GM18508 (cell line): ENCODE results near the gene SLC2A6.

Source experiments
- ATAC-seq: cut with Tn5 transposase; IDR thresholded peaks from one replicate; pipeline ENCODE4 v1.9.1; 2021; ENCODE audit warnings: moderate number of reproducible peaks; ENCODE audit not compliant: insufficient read depth, unreplicated experiment

Gene SLC2A6

GRCh38 chr9:133478851-133479711, at the start of gene SLC2A6:
Gene SLC2A6, minus strand, starts transcription at chr9:133479099. Its CDS starts 40 bp downstream, at chr9:133479059.
- no peak for ATAC-seq

GRCh38 chr9:133528001-133528875, 49.3 kb upstream of the SLC2A6 start:
- no peak for ATAC-seq

GRCh38 chr9:133527444-133527920, 48.6 kb upstream of the SLC2A6 start:
- ATAC-seq: no peak

- no peak for ATAC-seq
Observed at GRCh38 chr9:133526721-133527321, 47.9 kb upstream of the SLC2A6 start.

GRCh38 chr9:133525677-133526076, 46.8 kb upstream of the SLC2A6 start:
- no peak for ATAC-seq

- no peak for ATAC-seq
Observed at GRCh38 chr9:133524679-133525228, 45.9 kb upstream of the SLC2A6 start, which contains the start of gene MYMK. Gene MYMK, minus strand, starts transcription at chr9:133524959. Its CDS starts 115 bp downstream, at chr9:133524844.

- no peak for ATAC-seq
Observed at GRCh38 chr9:133524146-133524545, 45.2 kb upstream of the SLC2A6 start.

GRCh38 chr9:133523106-133523505, 44.2 kb upstream of the SLC2A6 start:
- ATAC-seq: no peak

- ATAC-seq: no peak
Observed at GRCh38 chr9:133522073-133522910, 43.4 kb upstream of the SLC2A6 start.

- ATAC-seq: no peak
Observed at GRCh38 chr9:133521122-133522072, 42.5 kb upstream of the SLC2A6 start.

GRCh38 chr9:133520121-133520835, 41.4 kb upstream of the SLC2A6 start:
- ATAC-seq: no peak

GRCh38 chr9:133519693-133520092, 40.8 kb upstream of the SLC2A6 start:
- no peak for ATAC-seq

- ATAC-seq: no peak
Observed at GRCh38 chr9:133518706-133519449, 40.0 kb upstream of the SLC2A6 start.

GRCh38 chr9:133518200-133518599, 39.3 kb upstream of the SLC2A6 start:
- ATAC-seq: no peak

- no peak for ATAC-seq
Observed at GRCh38 chr9:133517711-133518110, 38.8 kb upstream of the SLC2A6 start.

- no peak for ATAC-seq
Observed at GRCh38 chr9:133516961-133517350, 38.1 kb upstream of the SLC2A6 start.
